Mucosa of descending colon (tissue), 3 donors: ENCODE results near the gene INTS4. TPM values are rescaled to one million over a fixed set of nuclear protein-coding genes. Genes with fewer than 3 reads are reported as not detected.
A peak's percentile ranks its signal among the peaks of the same experiment; 100 is the strongest.
"Not testable (repeated sequence)": the region's sequence is repeated elsewhere in the genome, so short reads cannot be mapped to it uniquely, and the experiment has no call there.

Experiments
- ATAC-seq: fragments of 200-7000 bp; cut with Tn5 transposase; one replicate; pipeline ENCODE4 v1.9.1; 2020; ENCODE audit warnings: mild to moderate bottlenecking, moderate library complexity
- DNase-seq, 3 donors: peaks; one replicate each; pipeline ENCODE4 v3.0.0-alpha.2; 2020
- H3K36me3 ChIP-seq: fragments of 200-600 bp; one replicate; pipeline ENCODE4 v1.8.0; 2021; ENCODE audit warnings: low read depth, mild to moderate bottlenecking
- H3K4me1 ChIP-seq: fragments of 200-600 bp; one replicate; pipeline ENCODE4 v1.8.0; 2021; ENCODE audit warnings: low read depth, mild to moderate bottlenecking
- H3K4me3 ChIP-seq: fragments of 200-600 bp; one replicate; pipeline ENCODE4 v1.8.0; 2021; ENCODE audit warnings: mild to moderate bottlenecking
- H3K9me3 ChIP-seq: fragments of 200-600 bp; one replicate; pipeline ENCODE4 v1.8.0; 2021; ENCODE audit warnings: mild to moderate bottlenecking
- CTCF ChIP-seq: fragments of 200-600 bp; IDR thresholded peaks from one replicate; pipeline ENCODE4 v1.8.0; 2022; ENCODE audit warnings: antibody characterized with exemption, mild to moderate bottlenecking
- intact Hi-C, 2 donors: fragments of 100-400 bp; cut with DNase I in 1 of 2; cut with micrococcal nuclease in 1 of 2; formaldehyde crosslinking; loops; one replicate each; pipeline versions ENCODE4 v1.11.0 to v1.11.1; 2022; cut with DNase I, micrococcal nuclease
- total RNA-seq, 3 donors: library from RNA; stranded (reverse); fragmentation: NEBNext Ultra II Directional in 2 of 3; extraction: Animal tissue kit (Norgen Biotek cat#: 25700) in 2 of 3; gene quantifications; one replicate each; pipeline versions ENCODE4 v1.2.1 to v1.2.4, GENCODE V29; 2021 to 2023
- donor health status: DM: no; HTN: no; CAD: no; lungs with moderate emphysema.
- donor health status: DM: no; HTN: no; CAD: no.
- donor health status: DM: no; HTN: yes; CAD: no.

The INTS4 gene
- total RNA-seq, 3 donors from 2014 or later = 22.8 to 31.7 (median 28.3) TPM

- intact Hi-C loops = no loop called here
- no peaks in the 10 kb centered on the region for H3K36me3 ChIP-seq
- no peaks in the 10 kb centered on the region for H3K9me3 ChIP-seq
- no peak for TF ChIP-seq CTCF
- ATAC-seq = peak; percentile 94
- no peaks in the 10 kb centered on the region for H3K4me1 ChIP-seq
- peak; percentile 71 to 78 (median 77) for DNase-seq
- peak within 1 kb of the TSS; percentile 22 for H3K4me3 ChIP-seq
These were observed 28.2 kb upstream of the INTS4 start, which contains the start of gene KCTD14 for GRCh38 chr11:78022397-78023396. Gene KCTD14 (minus strand): TSS chr11:78023276. CDS start chr11:78023249, 27 bp downstream.

- no peak for TF ChIP-seq CTCF
- H3K36me3 ChIP-seq = no peaks in the 10 kb centered on the region
- intact Hi-C loops = no loop called here
- H3K9me3 ChIP-seq = no peaks in the 10 kb centered on the region
- no peak overlapping the region for H3K4me3 ChIP-seq
- no peak for DNase-seq
- ATAC-seq = no peak
- no peaks in the 10 kb centered on the region for H3K4me1 ChIP-seq
These were observed 27.1 kb upstream of the INTS4 start for GRCh38 chr11:78021611-78022010.

GRCh38 chr11:78020246-78020645 is 25.8 kb upstream of the INTS4 start:
- no peak for DNase-seq
- Histone ChIP-seq H3K4me1 (no peaks in the 10 kb centered on the region), H3K36me3 (no peaks in the 10 kb centered on the region), H3K9me3 (no peaks in the 10 kb centered on the region), H3K4me3 (no peak overlapping the region)
- ATAC-seq = no peak
- intact Hi-C loops = no loop called here
- TF ChIP-seq CTCF = no peak

- TF ChIP-seq CTCF = no peak
- no peaks in the 10 kb centered on the region for H3K9me3 ChIP-seq
- DNase-seq (no peak), ATAC-seq (peak; percentile 26)
- no peak overlapping the region for H3K4me3 ChIP-seq
- intact Hi-C loops = no loop called here
- H3K36me3 ChIP-seq = no peaks in the 10 kb centered on the region
- no peaks in the 10 kb centered on the region for H3K4me1 ChIP-seq
These were observed 25.3 kb upstream of the INTS4 start for GRCh38 chr11:78019808-78020207.

GRCh38 chr11:78015878-78016277 is 21.4 kb upstream of the INTS4 start:
- Histone ChIP-seq H3K4me1 (no peaks in the 10 kb centered on the region), H3K4me3 (no peak overlapping the region), H3K36me3 (no peaks in the 10 kb centered on the region), H3K9me3 (no peaks in the 10 kb centered on the region)
- no peak for TF ChIP-seq CTCF
- intact Hi-C loops = no loop called here
- ATAC-seq (no peak), DNase-seq (no peak)

- intact Hi-C loops, ATAC-seq: not testable (repeated sequence)
These were observed 20.6 kb upstream of the INTS4 start for GRCh38 chr11:78014937-78015520.

More at GRCh38 chr11:78014937-78015520, 20.6 kb upstream of the INTS4 start:
- not testable (repeated sequence) for H3K4me1 ChIP-seq, H3K4me3 ChIP-seq, H3K9me3 ChIP-seq, H3K36me3 ChIP-seq, DNase-seq
